C4-2B (cell line): ENCODE measurements around the gene CTIF.

Experiments
- CTCF ChIP-seq: fragments of 450-650 bp; conservative IDR thresholded peaks from 2 replicates; pipeline ENCODE4 v1.5.1; 2017; ENCODE audit warnings: mild to moderate bottlenecking
- ZFX ChIP-seq: fragments of 450-650 bp; IDR thresholded peaks from 2 replicates; pipeline ENCODE4 v1.6.1; 2017

GRCh38 chr18:48885924-48886400 is 347.1 kb downstream of the CTIF start:
- no peak for TF ChIP-seq CTCF
- no peak for TF ChIP-seq ZFX
